CD4-positive, alpha-beta T cell treated with Interferon gamma for 1 hour (primary cell): ENCODE data around the gene SLCO1B1.

ENCODE experiments used
- DNase-seq: peaks from one replicate; pipeline ENCODE4 v3.0.0-alpha.2; 2020

SLCO1B1 gene

DNA sequence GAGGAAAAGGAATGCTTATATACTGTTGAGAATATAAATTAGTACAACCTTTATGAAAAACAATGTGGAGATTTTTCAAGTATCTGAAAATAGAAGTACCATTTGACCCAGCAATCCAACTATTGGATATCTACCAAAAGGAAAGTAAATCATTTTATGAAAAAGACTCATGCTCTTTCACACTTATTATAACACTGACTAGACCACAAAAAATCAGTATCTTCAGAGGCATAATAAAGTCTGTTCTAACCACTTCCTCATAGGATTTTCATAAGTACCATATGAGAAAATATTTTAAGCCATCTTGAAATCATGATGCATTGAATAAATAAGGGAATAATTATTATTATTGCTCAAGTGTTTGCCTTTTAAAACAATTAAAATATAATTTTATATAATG is 90.8 kb downstream of the SLCO1B1 start:
- DNase-seq, result no peak

DNA sequence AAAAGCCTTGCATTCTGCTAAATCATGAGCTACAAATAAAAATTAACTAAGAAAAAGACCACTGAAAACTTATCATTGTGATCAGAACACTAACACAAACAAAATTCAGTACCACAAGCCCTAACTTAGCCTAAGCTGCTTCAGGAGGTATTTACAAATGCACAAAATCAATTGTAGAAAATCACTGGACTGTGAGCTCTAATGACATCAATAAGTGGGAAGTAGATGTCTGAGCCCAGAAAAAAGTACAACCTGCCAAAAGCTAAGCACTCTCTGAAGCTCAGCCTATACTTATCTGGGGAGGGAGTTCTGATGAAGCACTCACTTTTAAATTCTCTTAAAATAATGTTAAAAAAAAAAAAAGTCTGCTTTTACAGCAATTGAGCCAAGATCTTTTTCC is 92.9 kb downstream of the SLCO1B1 start:
- no peak for DNase-seq

DNA sequence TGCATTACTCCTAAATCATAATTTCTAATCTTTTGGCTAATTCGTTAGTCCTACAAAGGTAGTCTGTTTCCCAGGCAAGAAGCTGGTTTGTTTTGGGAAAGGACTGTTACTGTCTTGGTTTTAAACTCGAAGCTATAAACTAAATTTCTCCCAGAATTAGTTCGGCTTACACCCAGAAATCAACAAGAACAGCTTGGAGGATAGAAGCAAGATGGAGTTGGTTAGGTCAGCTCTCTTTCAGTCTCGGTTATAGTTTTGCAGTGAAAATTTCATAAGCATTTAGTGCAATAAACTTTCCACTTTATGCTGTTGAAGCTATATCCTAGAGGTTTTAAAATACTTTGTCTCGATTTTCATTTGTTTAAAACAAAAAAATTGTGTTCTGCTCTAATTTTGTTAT is 103.4 kb downstream of the SLCO1B1 start:
- no peak for DNase-seq

DNA sequence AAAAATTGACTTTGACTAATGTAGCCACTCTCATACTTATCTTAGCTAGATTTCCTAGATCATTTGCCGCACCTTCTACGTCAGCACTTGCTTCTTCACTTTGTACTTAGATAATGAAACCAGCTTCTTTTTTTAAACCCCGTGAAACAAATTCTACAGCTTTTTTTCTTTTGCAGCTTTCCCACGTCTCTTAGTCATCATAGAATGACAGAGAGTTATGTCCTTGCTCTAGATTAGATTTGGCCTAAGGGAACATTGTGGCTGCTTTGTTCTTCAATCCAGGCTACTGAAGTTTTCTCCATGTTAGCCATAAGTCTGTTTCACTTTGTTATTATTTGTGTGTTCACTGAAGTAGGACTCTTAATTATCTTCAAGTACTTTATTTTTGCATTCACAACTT is 108.9 kb downstream of the SLCO1B1 start:
- no peak for DNase-seq

DNA sequence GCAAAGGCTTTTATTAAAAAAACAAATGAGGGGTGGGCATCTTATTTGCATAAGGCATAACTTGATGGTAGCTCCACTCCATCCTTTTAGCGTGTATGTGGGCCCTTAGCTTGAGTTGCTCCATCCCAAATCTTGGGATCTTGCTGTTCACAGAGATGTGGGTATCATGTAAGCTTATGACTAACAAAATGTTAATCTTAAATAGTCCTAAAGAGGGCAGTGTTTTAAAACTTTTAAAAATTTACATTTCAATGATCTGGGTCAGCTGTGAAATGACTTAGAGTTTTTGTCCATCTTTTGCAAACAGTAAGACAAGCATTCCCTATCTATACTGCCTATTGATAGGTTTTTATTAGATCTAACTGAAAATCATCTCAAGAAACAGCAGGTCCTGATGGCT is 117.7 kb downstream of the SLCO1B1 start:
- DNase-seq, result no peak

DNA sequence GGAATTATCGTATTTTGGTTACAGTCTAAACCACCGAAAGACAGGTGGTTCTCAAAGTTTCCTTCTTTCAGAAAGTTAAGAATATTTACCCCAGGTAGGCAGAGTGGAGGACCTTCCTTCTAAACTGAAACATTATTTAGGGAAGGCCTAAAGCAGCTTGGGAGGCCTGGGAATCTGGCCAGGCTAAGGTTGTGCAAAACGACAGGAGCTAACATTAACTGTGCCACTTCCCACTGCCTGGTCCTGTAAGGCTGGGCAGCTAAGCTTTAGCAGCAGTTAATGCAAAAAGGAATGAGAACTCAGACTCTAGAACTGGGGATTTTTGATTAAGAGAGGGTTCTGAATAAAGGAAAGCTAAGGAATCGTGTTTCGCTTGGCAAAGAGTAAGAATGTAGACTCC is 121.1 kb downstream of the SLCO1B1 start:
- no peak for DNase-seq

DNA sequence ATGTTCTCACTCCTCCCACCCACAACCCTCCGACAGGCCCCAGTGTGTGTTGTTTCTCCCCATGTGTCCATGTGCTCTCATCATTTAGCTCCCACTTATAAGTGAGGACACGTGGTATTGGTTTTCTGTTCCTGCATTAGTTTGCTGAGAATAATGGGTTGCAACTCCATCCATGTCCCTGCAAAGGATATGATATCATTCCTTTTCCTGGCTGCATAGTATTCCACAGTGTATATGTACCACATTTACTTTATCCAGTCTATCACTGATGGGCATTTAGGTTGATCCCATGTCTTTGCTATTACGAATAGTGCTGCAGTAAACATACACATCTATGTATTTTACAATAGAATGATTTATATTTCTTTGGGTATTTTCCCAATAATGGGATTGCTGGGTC is 126.2 kb downstream of the SLCO1B1 start:
- no peak for DNase-seq

DNA sequence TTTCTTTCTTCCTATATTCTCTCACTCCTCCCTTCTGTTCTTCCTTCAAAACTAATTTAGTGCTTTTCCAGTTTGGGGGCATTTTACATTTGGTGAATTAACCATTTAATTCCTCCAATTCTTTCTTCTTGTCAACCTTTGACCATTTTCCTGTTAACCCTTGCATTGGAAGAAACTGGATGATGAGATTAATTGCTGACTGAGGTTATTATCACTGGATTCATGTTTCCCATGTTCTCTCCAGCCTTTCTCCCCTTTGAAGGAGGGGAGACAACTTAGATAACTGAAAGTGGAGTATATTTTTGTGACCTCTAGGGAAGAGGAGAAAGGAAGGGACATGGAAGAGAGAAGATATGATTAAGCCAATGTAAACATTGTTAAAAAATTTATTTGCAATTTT is 133.2 kb downstream of the SLCO1B1 start:
- no peak for DNase-seq

DNA sequence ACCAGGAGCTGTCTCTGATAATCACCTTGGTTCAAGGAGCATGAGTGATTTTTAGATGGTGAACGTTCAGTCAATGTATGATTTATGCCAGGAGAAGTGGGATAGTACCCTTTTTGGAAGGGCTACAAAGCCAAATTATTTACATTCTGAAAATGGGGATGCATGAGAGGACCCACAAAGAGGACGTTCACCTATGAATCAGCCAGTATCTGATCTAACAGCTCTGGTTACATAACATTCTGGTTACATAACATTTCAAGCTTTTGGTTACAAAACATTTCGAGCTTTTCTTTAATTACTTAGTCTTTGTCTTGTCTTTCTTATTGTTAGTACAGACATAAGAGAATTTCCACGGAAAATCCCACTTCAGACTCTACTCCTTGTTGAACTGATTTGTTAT is 134.9 kb downstream of the SLCO1B1 start:
- DNase-seq, result no peak

DNA sequence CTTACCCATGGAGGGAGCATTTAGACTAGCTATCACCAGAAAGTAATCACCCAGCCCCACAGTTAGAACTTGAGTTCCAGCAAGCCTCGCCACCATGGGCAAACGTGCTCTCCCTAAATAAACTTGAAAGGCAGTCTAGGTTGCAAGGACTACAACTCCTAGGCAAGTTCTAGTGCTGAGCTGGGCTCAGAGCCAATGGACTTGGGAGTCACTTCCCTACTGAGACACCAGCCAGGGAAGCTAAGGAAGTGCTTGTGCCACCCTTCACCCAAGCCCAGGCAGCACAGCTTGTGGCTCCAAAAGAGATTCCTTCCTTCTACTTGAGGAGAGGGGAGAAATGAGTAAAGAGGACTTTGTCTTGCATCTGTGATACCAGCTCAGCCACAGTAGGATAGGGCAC is 145.8 kb downstream of the SLCO1B1 start:
- DNase-seq, result no peak
